ENCODE results near the gene RANBP6.

The RANBP6 gene

DNA sequence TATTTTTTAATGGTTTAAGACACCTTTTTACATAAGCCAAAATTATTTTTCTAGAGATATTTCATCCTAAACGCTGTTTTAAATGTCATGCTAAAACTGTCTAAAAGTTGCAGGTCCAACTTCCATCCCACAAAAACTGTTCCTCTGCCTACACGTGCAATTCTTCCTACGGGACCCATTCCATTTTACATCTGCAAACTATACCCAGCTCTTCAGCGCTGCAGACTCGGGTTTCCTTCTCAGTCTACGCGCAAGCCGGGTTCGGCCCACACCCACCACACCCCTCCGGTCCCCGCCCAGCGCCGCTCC, 8.7 kb downstream of the RANBP6 start:
- peak overlapping the region; percentile 88 for H3K4me3 ChIP-seq (ENCODE audit: low read depth, low read length)
- DNase-seq (ENCODE audit: low read depth) = no peak
- TF ChIP-seq, protein P1, sequence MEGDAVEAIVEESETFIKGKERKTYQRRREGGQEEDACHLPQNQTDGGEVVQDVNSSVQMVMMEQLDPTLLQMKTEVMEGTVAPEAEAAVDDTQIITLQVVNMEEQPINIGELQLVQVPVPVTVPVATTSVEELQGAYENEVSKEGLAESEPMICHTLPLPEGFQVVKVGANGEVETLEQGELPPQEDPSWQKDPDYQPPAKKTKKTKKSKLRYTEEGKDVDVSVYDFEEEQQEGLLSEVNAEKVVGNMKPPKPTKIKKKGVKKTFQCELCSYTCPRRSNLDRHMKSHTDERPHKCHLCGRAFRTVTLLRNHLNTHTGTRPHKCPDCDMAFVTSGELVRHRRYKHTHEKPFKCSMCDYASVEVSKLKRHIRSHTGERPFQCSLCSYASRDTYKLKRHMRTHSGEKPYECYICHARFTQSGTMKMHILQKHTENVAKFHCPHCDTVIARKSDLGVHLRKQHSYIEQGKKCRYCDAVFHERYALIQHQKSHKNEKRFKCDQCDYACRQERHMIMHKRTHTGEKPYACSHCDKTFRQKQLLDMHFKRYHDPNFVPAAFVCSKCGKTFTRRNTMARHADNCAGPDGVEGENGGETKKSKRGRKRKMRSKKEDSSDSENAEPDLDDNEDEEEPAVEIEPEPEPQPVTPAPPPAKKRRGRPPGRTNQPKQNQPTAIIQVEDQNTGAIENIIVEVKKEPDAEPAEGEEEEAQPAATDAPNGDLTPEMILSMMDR (IDR thresholded peaks at IDR 0.05; ENCODE audit: low read depth, low read length, missing control alignments) = no peak

DNA sequence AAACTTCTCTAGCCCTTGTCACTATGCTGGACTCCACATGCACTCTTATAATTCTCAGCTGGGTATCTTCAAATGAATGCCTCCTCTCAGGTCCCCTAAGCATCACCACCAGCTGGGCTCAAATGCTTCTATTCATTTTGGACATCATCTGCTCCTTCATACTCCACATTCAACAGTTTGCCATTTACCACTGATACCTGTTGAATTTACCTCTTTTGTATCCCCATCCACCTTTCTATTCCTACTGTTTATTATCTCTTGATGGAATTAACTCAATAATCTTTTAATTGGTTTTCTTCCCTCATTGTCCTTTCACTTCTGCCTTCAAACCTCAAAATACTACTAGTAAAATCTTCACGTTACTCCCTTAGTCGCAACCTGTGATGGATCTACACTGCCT, 14.5 kb downstream of the RANBP6 start:
- TF ChIP-seq, protein P1 (IDR thresholded peaks at IDR 0.05; ENCODE audit: low read depth, low read length, missing control alignments) = no peak
- no peak overlapping the region for H3K4me3 ChIP-seq (ENCODE audit: low read depth, low read length)
- no peak for DNase-seq (ENCODE audit: low read depth)

GRCh38 chr9:5999443-6000101, 15.9 kb downstream of the RANBP6 start:
- no peak for DNase-seq (ENCODE audit: low read depth)
- TF ChIP-seq, protein P1 (IDR thresholded peaks at IDR 0.05; ENCODE audit: low read depth, low read length, missing control alignments) = no peak
- no peak overlapping the region for H3K4me3 ChIP-seq (ENCODE audit: low read depth, low read length)

GRCh38 chr9:5994493-5994892, 20.9 kb downstream of the RANBP6 start:
- DNase-seq (ENCODE audit: low read depth) = no peak
- TF ChIP-seq, protein P1 (IDR thresholded peaks at IDR 0.05; ENCODE audit: low read depth, low read length, missing control alignments) = no peak
- H3K4me3 ChIP-seq (ENCODE audit: low read depth, low read length) = no peak overlapping the region

GRCh38 chr9:5988265-5988664, 27.2 kb downstream of the RANBP6 start:
- TF ChIP-seq, protein P1 (IDR thresholded peaks at IDR 0.05; ENCODE audit: low read depth, low read length, missing control alignments) = no peak
- no peak overlapping the region for H3K4me3 ChIP-seq (ENCODE audit: low read depth, low read length)
- no peak for DNase-seq (ENCODE audit: low read depth)

GRCh38 chr9:5983042-5983441, 32.4 kb downstream of the RANBP6 start:
- no peak overlapping the region for H3K4me3 ChIP-seq (ENCODE audit: low read depth, low read length)
- no peak for DNase-seq (ENCODE audit: low read depth)
- TF ChIP-seq, protein P1 (IDR thresholded peaks at IDR 0.05; ENCODE audit: low read depth, low read length, missing control alignments) = no peak

DNA sequence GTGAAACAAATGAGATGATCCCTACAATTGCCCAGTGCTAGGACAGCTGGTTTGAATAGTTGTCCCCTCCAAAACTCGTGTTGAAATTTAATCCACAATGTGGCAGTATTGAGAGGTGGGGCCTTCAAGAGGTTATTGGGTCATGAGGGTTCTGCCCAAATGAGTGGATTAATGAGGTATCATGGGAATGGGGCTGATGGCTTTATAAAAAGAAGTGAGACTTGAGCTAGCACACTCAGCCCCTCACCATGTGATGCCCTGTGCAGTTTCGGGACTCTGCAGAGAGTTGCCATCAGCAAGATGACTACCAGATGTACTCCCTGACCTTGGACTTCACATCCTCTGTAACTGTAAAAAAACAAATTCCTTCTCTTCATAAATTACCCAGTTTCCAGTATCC, 33.1 kb downstream of the RANBP6 start:
- TF ChIP-seq, protein P1 (IDR thresholded peaks at IDR 0.05; ENCODE audit: low read depth, low read length, missing control alignments) = no peak
- no peak for DNase-seq (ENCODE audit: low read depth)
- no peak overlapping the region for H3K4me3 ChIP-seq (ENCODE audit: low read depth, low read length)
